Right cardiac atrium (tissue), 5 donors: Measurements from ENCODE around the gene FGD6. TPM values are rescaled to one million over a fixed set of nuclear protein-coding genes. Genes with fewer than 3 reads are reported as not detected.

Source experiments
- ATAC-seq, 2 donors: fragments of 200-7000 bp; cut with Tn5 transposase; one replicate each; pipeline versions ENCODE4 v1.8.0 to v1.9.1; 2020; ENCODE audit warnings: moderate library complexity in 2 of 2, mild to moderate bottlenecking in 1 of 2
- DNase-seq, 3 donors: peaks; one replicate each; pipeline ENCODE4 v3.0.0-alpha.2; 2020
- H3K27ac ChIP-seq: one replicate; pipeline ENCODE4 v1.5.1; 2013; ENCODE audit warnings: mild to moderate bottlenecking, low read length, control low read depth, moderate library complexity
- H3K27me3 ChIP-seq: one replicate; pipeline ENCODE4 v1.6.1; 2013; ENCODE audit not compliant: control insufficient read depth, insufficient read depth
- H3K4me1 ChIP-seq: one replicate; pipeline ENCODE4 v1.6.1; 2013; ENCODE audit warnings: low read length; ENCODE audit not compliant: control insufficient read depth, insufficient read depth
- H3K4me3 ChIP-seq: one replicate; pipeline ENCODE4 v1.5.1; 2013; ENCODE audit warnings: low read length, control low read depth
- H3K9me3 ChIP-seq: one replicate; pipeline ENCODE4 v1.6.1; 2013; ENCODE audit warnings: low read length; ENCODE audit not compliant: control insufficient read depth
- WGBS: extraction: QIAGEN DNeasy Blood & Tissue Kit; methylation state at CpG from one replicate; pipeline ENCODE4 v1.1.7; 2013; 5-methylcytosine and 5-hydroxymethylcytosine counted together
- intact Hi-C, 4 donors: fragments of 100-400 bp; cut with DNase I; formaldehyde crosslinking; loops; one replicate each; pipeline versions ENCODE4 v1.11.0 to v1.14.0; 2022 to 2023
- polyA plus RNA-seq: library from polyadenylated mRNA; stranded (reverse); fragments of 200-250 nt; gene quantifications from one replicate; pipeline ENCODE4 v1.2.3, GENCODE V29; 2013
- total RNA-seq, 4 donors: library from RNA; stranded (reverse); fragmentation: NEBNext Ultra II Directional; extraction: Animal tissue kit (Norgen Biotek cat#: 25700); gene quantifications; one replicate each; pipeline ENCODE4 v1.2.1, GENCODE V29; 2021
- donor health status: healthy with polysubstance abuse.
- donor health status: DM: no; HTN: yes; CAD: no.
- donor health status: DM: no; HTN: no; CAD: no.
- donor health status: DM: no; HTN: yes; CAD: no; lungs with severe emphysema.
- donor health status: DM: yes; HTN: yes; CAD: no.

FGD6 gene
- total and polyA plus RNA-seq, 5 donors = 2.9 to 23.8 (median 20.3) TPM

GRCh38 chr12:95193139-95193538 is 24.1 kb downstream of the FGD6 start:
- no peak overlapping the region for H3K4me3 ChIP-seq
- H3K27me3 ChIP-seq = no peaks in the 10 kb centered on the region
- 89% methylated on average over 3 of the region's 3 CpGs for WGBS
- DNase-seq (no peak), ATAC-seq (no peak)
- no peak overlapping the region for H3K27ac ChIP-seq
- H3K9me3 ChIP-seq = no peaks in the 10 kb centered on the region
- intact Hi-C loops = no loop called here
- H3K4me1 ChIP-seq = no peaks in the 10 kb centered on the region

DNA sequence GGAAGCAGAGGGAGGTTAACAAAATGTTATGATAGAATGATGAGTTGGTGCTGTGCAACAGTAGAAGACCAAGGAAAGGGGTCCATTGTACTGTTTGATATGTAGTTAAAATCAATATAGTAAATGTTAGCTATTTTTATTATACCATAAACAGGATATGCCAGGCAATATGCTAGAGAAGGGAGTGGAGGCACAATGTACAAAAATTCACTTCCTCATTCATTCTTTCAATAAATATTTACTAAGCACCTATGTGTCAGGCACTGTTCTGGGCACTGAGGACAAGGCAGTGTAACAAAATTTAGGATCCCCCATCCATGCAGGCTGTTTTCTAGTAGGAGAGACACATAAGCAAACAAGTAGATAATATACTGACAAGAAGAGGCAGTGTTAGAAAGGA is 25.0 kb downstream of the FGD6 start:
- intact Hi-C loops = no loop called here
- no peak overlapping the region for H3K27ac ChIP-seq
- no peak for ATAC-seq
- H3K9me3 ChIP-seq = no peaks in the 10 kb centered on the region
- DNase-seq = no peak
- H3K4me3 ChIP-seq = no peak overlapping the region
- no peaks in the 10 kb centered on the region for H3K27me3 ChIP-seq
- H3K4me1 ChIP-seq = no peaks in the 10 kb centered on the region

DNA sequence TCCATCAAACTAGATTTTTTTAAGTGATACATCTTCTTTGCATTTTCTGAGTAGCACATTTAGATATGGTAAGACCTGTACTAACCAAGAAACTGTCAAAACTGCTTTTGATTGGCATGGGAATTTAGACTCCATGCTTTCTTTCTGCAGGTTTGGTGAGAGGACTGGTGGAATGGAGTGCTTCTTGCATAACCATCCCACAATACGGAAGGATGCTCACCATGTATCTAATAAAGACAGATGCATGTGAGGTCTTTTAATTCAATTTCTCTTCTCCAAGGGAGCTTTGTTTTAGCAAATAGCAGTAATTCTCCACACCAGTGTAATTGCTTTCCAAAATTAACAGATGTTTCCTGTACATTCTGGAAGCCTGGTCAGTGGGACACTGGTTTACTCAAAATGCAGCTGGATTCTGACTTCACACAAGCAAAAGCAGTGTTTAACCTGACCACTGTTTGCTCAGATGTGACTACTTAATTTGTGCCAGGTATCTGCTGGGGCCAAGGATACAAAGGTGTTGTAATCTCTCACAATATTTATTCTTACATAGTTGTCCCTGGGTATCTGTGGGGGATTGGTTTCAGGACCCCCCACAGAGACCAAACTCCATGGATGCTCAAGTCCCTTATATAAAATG is 26.1 kb downstream of the FGD6 start:
- intact Hi-C loops = no loop called here
- WGBS = 70% methylated on average over 1 of the region's 1 CpG
- Histone ChIP-seq H3K9me3 (no peaks in the 10 kb centered on the region), H3K27ac (no peak overlapping the region), H3K27me3 (no peaks in the 10 kb centered on the region), H3K4me3 (no peak overlapping the region), H3K4me1 (no peaks in the 10 kb centered on the region)
- no peak for DNase-seq
- ATAC-seq = no peak

DNA sequence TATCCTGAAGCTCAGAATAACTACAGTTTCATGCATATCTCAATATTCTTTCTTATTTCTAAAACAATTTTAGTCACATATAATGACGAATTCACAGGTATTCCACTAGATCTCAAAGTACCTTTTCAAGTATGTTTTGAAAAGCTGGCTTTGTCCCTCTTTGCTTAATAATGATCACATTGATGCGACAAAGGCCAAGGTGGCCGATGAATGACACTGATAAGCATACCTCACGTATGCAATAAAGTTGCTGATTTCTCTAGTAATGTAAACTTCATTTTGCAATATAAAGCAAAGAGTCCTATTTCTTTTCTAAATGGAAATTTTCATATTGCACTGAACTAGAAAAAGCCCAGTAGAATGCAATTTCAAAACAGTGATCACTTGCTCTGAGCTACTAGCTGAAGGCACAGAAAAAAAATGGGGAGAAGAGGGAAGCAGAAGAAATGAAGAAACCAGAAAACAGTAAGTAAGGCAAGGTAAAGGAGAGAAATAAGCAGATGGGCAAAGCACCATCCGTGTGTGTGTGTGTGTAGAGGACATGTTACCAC is 29.3 kb downstream of the FGD6 start:
- 79% methylated on average over 5 of the region's 5 CpGs for WGBS
- Histone ChIP-seq H3K27me3 (no peaks in the 10 kb centered on the region), H3K27ac (no peak overlapping the region), H3K4me3 (no peak overlapping the region), H3K4me1 (no peaks in the 10 kb centered on the region), H3K9me3 (no peaks in the 10 kb centered on the region)
- ATAC-seq (no peak), DNase-seq (no peak)
- intact Hi-C loops = no loop called here

DNA sequence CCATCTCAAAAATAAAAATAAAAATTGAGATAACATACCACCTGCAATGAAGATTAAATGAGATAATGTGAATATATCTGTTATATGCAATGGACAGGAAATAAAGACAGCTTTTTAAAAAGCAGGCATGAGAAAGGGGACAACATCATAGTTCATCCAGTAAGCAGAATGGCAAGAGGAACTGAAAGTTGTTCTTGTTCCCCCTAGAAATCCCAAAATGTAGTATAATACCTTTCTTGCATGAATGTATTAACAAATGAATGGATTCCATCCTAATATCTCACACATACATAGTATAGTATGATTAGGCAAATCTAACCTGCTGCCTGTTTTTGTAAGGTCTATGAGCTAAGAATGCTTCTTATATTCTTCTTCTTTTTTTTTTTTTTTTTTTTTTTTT is 31.4 kb downstream of the FGD6 start:
- no peaks in the 10 kb centered on the region for H3K4me1 ChIP-seq
- no peak overlapping the region for H3K4me3 ChIP-seq
- H3K9me3 ChIP-seq = no peaks in the 10 kb centered on the region
- intact Hi-C loops = no loop called here
- no peaks in the 10 kb centered on the region for H3K27me3 ChIP-seq
- H3K27ac ChIP-seq = no peak overlapping the region
- DNase-seq = no peak
- no peak for ATAC-seq

DNA sequence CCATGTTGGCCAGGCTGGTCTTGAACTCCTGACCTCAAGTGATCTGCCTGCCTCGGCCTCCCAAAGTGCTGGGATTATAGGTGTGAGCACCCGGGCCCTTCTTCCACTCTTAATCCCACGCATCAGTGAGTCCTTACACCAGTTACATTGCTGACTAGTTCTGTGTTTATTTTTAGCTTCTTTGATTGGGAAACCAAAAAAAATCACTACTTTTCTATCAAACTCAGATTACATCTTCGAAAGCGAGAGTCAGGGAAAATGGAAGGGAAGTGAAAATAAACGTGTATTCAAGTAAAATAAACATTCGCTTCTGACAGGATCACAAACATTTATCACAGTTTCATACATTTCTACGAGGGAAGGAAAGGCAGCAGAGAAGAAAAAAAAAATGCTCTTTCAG is 32.2 kb downstream of the FGD6 start:
- ATAC-seq (no peak), DNase-seq (no peak)
- no peaks in the 10 kb centered on the region for H3K4me1 ChIP-seq
- H3K27me3 ChIP-seq = no peaks in the 10 kb centered on the region
- no peak overlapping the region for H3K4me3 ChIP-seq
- no peaks in the 10 kb centered on the region for H3K9me3 ChIP-seq
- H3K27ac ChIP-seq = no peak overlapping the region
- intact Hi-C loops = no loop called here
- WGBS = 84% methylated on average over 8 of the region's 8 CpGs

DNA sequence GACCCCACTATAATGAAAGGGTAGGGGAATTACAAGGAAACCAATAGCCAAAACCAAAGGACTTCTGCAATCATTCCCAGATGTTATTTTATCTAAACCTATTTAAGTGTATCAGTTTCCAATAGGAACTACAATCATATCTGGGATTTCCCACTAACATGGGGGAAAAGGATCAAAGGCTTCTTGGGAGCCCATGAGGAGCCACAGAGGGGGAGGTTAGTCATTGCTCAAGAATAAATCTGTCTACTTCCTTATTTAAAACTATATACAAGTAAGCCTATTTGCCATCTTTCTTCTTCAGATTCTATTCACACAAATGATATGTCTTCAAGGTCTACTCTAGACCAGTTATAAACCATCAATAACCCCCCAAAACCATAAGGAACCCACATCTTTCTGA is 33.1 kb downstream of the FGD6 start:
- Histone ChIP-seq H3K4me3 (no peak overlapping the region), H3K27ac (no peak overlapping the region), H3K27me3 (no peaks in the 10 kb centered on the region), H3K4me1 (no peaks in the 10 kb centered on the region), H3K9me3 (no peaks in the 10 kb centered on the region)
- DNase-seq (no peak), ATAC-seq (no peak)
- intact Hi-C loops = no loop called here

- Histone ChIP-seq H3K27me3 (no peaks in the 10 kb centered on the region), H3K27ac (no peak overlapping the region), H3K9me3 (no peaks in the 10 kb centered on the region), H3K4me3 (no peak overlapping the region), H3K4me1 (no peaks in the 10 kb centered on the region)
- no peak for DNase-seq
- peak; percentile 14 to 69 for ATAC-seq
- 76% methylated on average over 5 of the region's 5 CpGs for WGBS
- intact Hi-C loops = no loop called here
These were observed 34.3 kb downstream of the FGD6 start for GRCh38 chr12:95182868-95183415.

DNA sequence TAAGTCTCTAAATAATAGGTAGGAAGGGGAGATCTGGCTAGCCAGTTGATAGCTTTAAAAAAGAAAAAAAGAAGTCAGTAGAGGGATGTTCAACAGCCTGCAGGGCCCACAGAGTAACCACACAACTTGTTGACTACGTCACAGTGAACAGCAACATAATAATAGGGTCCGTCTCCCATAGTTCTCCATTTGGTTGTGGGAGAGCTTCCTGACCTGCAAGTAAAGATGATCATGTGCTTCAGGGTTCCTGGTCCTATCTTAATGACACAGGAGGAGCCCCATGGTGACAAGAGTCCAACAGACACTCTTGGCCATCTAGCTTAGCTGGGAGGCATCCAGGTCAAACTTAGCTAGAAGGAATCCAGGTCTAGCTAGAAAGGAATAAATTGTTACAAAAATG is 36.2 kb downstream of the FGD6 start:
- intact Hi-C loops = no loop called here
- H3K27ac ChIP-seq = no peak overlapping the region
- H3K9me3 ChIP-seq = no peaks in the 10 kb centered on the region
- H3K27me3 ChIP-seq = no peaks in the 10 kb centered on the region
- 82% methylated on average over 2 of the region's 2 CpGs for WGBS
- H3K4me1 ChIP-seq = no peaks in the 10 kb centered on the region
- ATAC-seq (no peak), DNase-seq (no peak)
- H3K4me3 ChIP-seq = no peak overlapping the region

DNA sequence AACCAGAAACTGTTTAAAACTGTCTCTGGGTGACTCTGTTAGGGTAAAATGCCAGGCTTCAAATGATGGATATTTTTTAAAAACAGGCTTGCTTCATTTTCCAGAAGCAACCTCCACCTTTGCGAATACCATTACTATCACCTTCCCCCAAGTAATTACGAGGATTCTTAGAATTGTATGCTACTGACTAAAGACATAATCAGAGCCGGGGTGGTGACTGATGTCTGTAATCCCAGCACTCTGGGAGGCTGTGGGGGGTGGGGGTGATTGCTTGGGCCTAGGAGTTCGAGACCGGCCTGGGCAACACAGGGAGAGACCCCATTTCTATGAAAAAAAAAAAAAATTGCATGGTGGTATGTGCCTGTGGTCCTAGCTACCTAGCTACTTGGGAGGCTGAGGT is 38.3 kb downstream of the FGD6 start:
- Histone ChIP-seq H3K27ac (no peak overlapping the region), H3K4me1 (peaks cover under 1% of the 10 kb centered on the region), H3K9me3 (no peaks in the 10 kb centered on the region), H3K4me3 (no peak overlapping the region), H3K27me3 (no peaks in the 10 kb centered on the region)
- intact Hi-C loops = no loop called here
- DNase-seq (no peak), ATAC-seq (no peak)
- 71% methylated on average over 5 of the region's 5 CpGs for WGBS

GRCh38 chr12:95178136-95178535 is 39.1 kb downstream of the FGD6 start:
- Histone ChIP-seq H3K27me3 (no peaks in the 10 kb centered on the region), H3K4me3 (no peak overlapping the region), H3K27ac (no peak overlapping the region), H3K4me1 (peaks cover 4% of the 10 kb centered on the region), H3K9me3 (no peaks in the 10 kb centered on the region)
- WGBS = 83% methylated on average over 4 of the region's 4 CpGs
- ATAC-seq (no peak), DNase-seq (no peak)
- intact Hi-C loops = no loop called here
